Left renal pelvis (tissue), 4 donors: ENCODE data around the gene MME. TPM values are rescaled to one million over a fixed set of nuclear protein-coding genes. Genes with fewer than 3 reads are reported as not detected.

Experiments used
- DNase-seq, 4 donors: peaks; one replicate each; pipeline ENCODE4 v3.0.0-alpha.2; 2013; ENCODE audit warnings: low read depth in 4 of 4, low spot score in 3 of 4
- polyA plus RNA-seq, 4 donors: library from polyadenylated mRNA; unstranded; fragments of 120-200 nt; gene quantifications; one replicate each; pipeline ENCODE4 v1.2.1, GENCODE V29; 2013; ENCODE audit not compliant: insufficient read length in 4 of 4

Gene MME
- 100 to 1,000 TPM in 3 of 4 donors, 10 to 100 TPM in 1; 21.9 to 433 (median 413) TPM for polyA plus RNA-seq

- DNase-seq, result peak in 1 of 4 donors; percentile 45
Observed at GRCh38 chr3:155079746-155080487, at the start of gene MME. MME (plus strand) TSS chr3:155080319; CDS start chr3:155084168, 3,849 bp downstream.

GRCh38 chr3:155031186-155031585 is 48.9 kb upstream of the MME start:
- no peak for DNase-seq

- DNase-seq, result no peak
Observed at GRCh38 chr3:155032918-155033317, 47.2 kb upstream of the MME start.

- no peak for DNase-seq
Observed at GRCh38 chr3:155034786-155035185, 45.3 kb upstream of the MME start.

- DNase-seq, result no peak
Observed at GRCh38 chr3:155035553-155035952, 44.6 kb upstream of the MME start.

GRCh38 chr3:155037508-155038202 is 42.5 kb upstream of the MME start:
- DNase-seq, result no peak

GRCh38 chr3:155038203-155038554 is 41.9 kb upstream of the MME start:
- DNase-seq, result no peak

- no peak for DNase-seq
Observed at GRCh38 chr3:155046935-155047334, 33.2 kb upstream of the MME start.

GRCh38 chr3:155047672-155048071 is 32.4 kb upstream of the MME start:
- DNase-seq, result no peak

- no peak for DNase-seq
Observed at GRCh38 chr3:155049959-155050358, 30.2 kb upstream of the MME start.

- no peak for DNase-seq
Observed at GRCh38 chr3:155052470-155052869, 27.6 kb upstream of the MME start.

- DNase-seq, result no peak
Observed at GRCh38 chr3:155053756-155054155, 26.4 kb upstream of the MME start.

- no peak for DNase-seq
Observed at GRCh38 chr3:155064920-155065319, 15.2 kb upstream of the MME start.

- DNase-seq, result no peak
Observed at GRCh38 chr3:155065537-155065936, 14.6 kb upstream of the MME start.

- no peak for DNase-seq
Observed at GRCh38 chr3:155069729-155070128, 10.4 kb upstream of the MME start.

- DNase-seq, result no peak
Observed at GRCh38 chr3:155070316-155070715, 9.8 kb upstream of the MME start.

GRCh38 chr3:155070932-155071387 is 9.2 kb upstream of the MME start:
- DNase-seq, result no peak

GRCh38 chr3:155075200-155075599 is 4.9 kb upstream of the MME start:
- no peak for DNase-seq

GRCh38 chr3:155076888-155077287 is 3.2 kb upstream of the MME start:
- no peak for DNase-seq

GRCh38 chr3:155078711-155079467 is 1.2 kb upstream of the MME start:
- DNase-seq, result no peak

GRCh38 chr3:155079468-155079745 is 712 bp upstream of the MME start:
- DNase-seq, result no peak

- no peak for DNase-seq
Observed at GRCh38 chr3:155080692-155081091, 573 bp downstream of the MME start.
